Glutamatergic neuron (in vitro differentiated cells): ENCODE data around the gene RPAP2. TPM values are rescaled to one million over a fixed set of nuclear protein-coding genes. Genes with fewer than 3 reads are reported as not detected.

Experiments
- DNase-seq: peaks from one replicate; pipeline ENCODE4 v3.0.0; 2022
- H3K27ac Mint-ChIP-seq: one replicate; pipeline ENCODE4 v1.8.0; 2020; ENCODE audit warnings: mild to moderate bottlenecking, mixed read lengths, inconsistent platforms; ENCODE audit not compliant: unreplicated experiment
- H3K27me3 Mint-ChIP-seq: one replicate; pipeline ENCODE4 v1.8.0; 2020; ENCODE audit warnings: mild to moderate bottlenecking, moderate library complexity, mixed read lengths, inconsistent platforms; ENCODE audit not compliant: unreplicated experiment
- H3K36me3 Mint-ChIP-seq: one replicate; pipeline ENCODE4 v1.8.0; 2020; ENCODE audit warnings: mild to moderate bottlenecking, mixed read lengths, inconsistent platforms; ENCODE audit not compliant: unreplicated experiment
- H3K4me1 Mint-ChIP-seq: one replicate; pipeline ENCODE4 v1.8.0; 2020; ENCODE audit warnings: mild to moderate bottlenecking, low read depth, mixed read lengths, inconsistent platforms; ENCODE audit not compliant: unreplicated experiment
- H3K4me3 Mint-ChIP-seq: one replicate; pipeline ENCODE4 v1.8.0; 2020; ENCODE audit warnings: mild to moderate bottlenecking, mixed read lengths, inconsistent platforms; ENCODE audit not compliant: unreplicated experiment
- H3K9me3 Mint-ChIP-seq: one replicate; pipeline ENCODE4 v1.8.0; 2020; ENCODE audit warnings: mild to moderate bottlenecking, moderate library complexity, mixed read lengths, inconsistent platforms; ENCODE audit not compliant: unreplicated experiment
- CTCF ChIP-seq: fragments of 200-600 bp; sonication (generic); IDR thresholded peaks from one replicate; pipeline ENCODE4 v1.5.0; 2021; ENCODE audit not compliant: partially characterized antibody, unreplicated experiment
- total RNA-seq: library from RNA; stranded (reverse); fragmentation: NEBNext Ultra II Directional; extraction: Animal tissue kit (Norgen Biotek cat#: 25700); gene quantifications from one replicate; pipeline ENCODE4 v1.2.1, GENCODE V29; 2021; ENCODE audit not compliant: unreplicated experiment

RPAP2 gene
- total RNA-seq, 1 donor from 2014 or later, result 26.4 TPM

GRCh38 chr1:92447033-92447681, 148.3 kb downstream of the RPAP2 start:
- DNase-seq, result no peak
- Mint-ChIP-seq H3K4me1 (no peaks in the 10 kb centered on the region), H3K36me3 (no peaks in the 10 kb centered on the region), H3K9me3 (peaks cover under 1% of the 10 kb centered on the region), H3K4me3 (no peak overlapping the region), H3K27me3 (no peaks in the 10 kb centered on the region), H3K27ac (no peak overlapping the region)
- TF ChIP-seq CTCF, result no peak

GRCh38 chr1:92447976-92448375, 149.1 kb downstream of the RPAP2 start:
- no peak overlapping the region for H3K4me3 Mint-ChIP-seq

More at GRCh38 chr1:92447976-92448375, 149.1 kb downstream of the RPAP2 start:
- TF ChIP-seq CTCF, result no peak
- no peaks in the 10 kb centered on the region for H3K36me3 Mint-ChIP-seq
- H3K27me3 Mint-ChIP-seq, result no peaks in the 10 kb centered on the region
- H3K27ac Mint-ChIP-seq, result no peak overlapping the region
- no peaks in the 10 kb centered on the region for H3K4me1 Mint-ChIP-seq
- no peaks in the 10 kb centered on the region for H3K9me3 Mint-ChIP-seq
- DNase-seq, result no peak

Other genes with a start within 250 kb of the RPAP2 start
- gene SETSIP, start 223.6 kb upstream of the RPAP2 start, total RNA-seq, result not detected
- gene BTBD8, start 218.7 kb upstream of the RPAP2 start, total RNA-seq, result 13.4 TPM
- not detected for gene C1orf146, start 81.1 kb upstream of the RPAP2 start, total RNA-seq
- gene GLMN, start 72 bp upstream of the RPAP2 start, total RNA-seq, result 9.6 TPM
- gene GFI1, start 187.9 kb downstream of the RPAP2 start, total RNA-seq, result not detected